HL-60 (cell line): ENCODE measurements around the gene STX1A.

Experiments used
- CTCF ChIP-seq: IDR thresholded peaks from one replicate; pipeline ENCODE4 v1.5.1; 2011; ENCODE audit warnings: low read length, control low read depth, inconsistent platforms; ENCODE audit not compliant: insufficient read depth
- GABPA ChIP-seq: IDR thresholded peaks from 2 replicates; pipeline ENCODE4 v1.6.1; 2012; ENCODE audit warnings: low read depth
- POLR2AphosphoS5 ChIP-seq: IDR thresholded peaks from 2 replicates; pipeline ENCODE4 v1.6.1; 2012; ENCODE audit warnings: low read depth
- REST ChIP-seq: IDR thresholded peaks from 2 replicates; pipeline ENCODE4 v1.6.1; 2012; ENCODE audit warnings: low read depth; ENCODE audit not compliant: insufficient replicate concordance

DNA sequence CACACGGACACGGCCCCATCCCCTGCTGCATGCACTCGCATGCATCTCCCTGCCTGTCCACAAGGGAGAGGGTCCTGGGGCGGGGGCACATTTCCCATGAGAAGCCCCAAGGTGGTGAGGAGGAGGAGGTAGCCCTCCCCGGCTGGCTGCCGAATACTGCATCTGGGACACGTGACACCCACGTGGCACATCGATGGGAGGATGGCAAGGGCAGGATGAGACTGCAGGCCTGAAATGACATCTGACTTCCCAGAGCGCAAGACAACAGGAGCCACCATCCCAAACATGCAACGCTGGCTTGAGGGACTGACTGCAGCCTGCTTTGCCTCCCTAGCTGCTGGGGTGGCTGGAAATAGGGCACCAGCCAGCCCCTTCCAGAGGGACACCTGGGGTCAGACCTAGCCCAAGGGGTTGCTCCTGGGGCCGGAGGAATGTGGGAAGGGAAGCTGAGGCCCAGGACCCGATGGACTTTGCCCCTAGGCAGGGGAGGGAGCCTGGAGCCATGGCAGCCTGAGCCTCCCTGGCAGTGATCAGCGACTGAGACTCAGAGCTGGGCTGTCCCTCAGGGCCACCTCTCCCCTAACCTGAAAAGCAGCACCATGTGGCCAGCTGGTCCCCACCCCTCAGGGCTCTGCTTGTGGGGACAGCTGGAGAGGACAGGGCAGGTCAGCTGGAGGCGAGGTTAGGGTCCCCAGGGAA, 19.9 kb downstream of the STX1A start:
- TF ChIP-seq CTCF = no peak
- TF ChIP-seq GABPA = no peak
- TF ChIP-seq REST = no peak
- no peak for TF ChIP-seq POLR2AphosphoS5
